Measurements from ENCODE around the gene DCHS1. TPM values are rescaled to one million over a fixed set of nuclear protein-coding genes. Genes with fewer than 3 reads are reported as not detected.

The DCHS1 gene
- total and polyA plus RNA-seq, 2 of the 13 experiments (the other 11 are each of a cell fraction or from before 2014, with no cell fraction given): under 0.01 to 0.03 TPM

DNA sequence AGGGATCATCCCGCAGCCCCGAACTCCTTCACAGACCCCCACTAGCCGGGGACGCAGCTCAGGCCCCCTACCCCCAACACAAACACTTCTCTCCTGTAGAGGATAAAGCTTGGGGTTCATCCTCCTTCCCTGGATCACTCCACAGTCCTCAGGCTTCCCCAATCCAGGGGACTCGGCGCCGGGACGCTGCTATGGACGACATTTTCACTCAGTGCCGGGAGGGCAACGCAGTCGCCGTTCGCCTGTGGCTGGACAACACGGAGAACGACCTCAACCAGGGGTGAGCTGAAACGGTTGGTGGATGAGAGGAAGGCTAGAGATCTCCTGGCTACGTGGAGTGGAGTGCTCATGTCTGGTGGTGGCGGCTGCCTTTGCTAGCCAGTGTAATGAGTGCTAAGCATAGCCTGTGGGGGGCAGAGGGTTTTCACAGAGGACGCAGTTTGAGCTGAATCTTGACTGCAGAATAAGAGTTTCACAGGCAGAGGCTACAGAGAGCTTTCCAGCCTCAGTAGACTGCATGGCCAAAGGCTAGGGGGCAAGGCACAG is 51.5 kb downstream of the DCHS1 start (continued):
- TF ChIP-seq ZNF747 (CRISPR knock-in tag; IDR thresholded peaks at IDR 0.05; ENCODE audit: borderline replicate concordance): peak; percentile 46; the same call in 1 of the 2 replicates
- TF ChIP-seq RFX1 (IDR thresholded peaks at IDR 0.05): no peak
- peak; percentile 60; the same call in 1 of the 2 replicates for TF ChIP-seq SAP130 (CRISPR knock-in tag; IDR thresholded peaks at IDR 0.05; ENCODE audit: low read depth)
- no peak for TF ChIP-seq ZGPAT (CRISPR knock-in tag; IDR thresholded peaks at IDR 0.05)
- TF ChIP-seq ZEB1 (IDR thresholded peaks at IDR 0.05; ENCODE audit: insufficient replicate concordance, low read depth): no peak
- TF ChIP-seq ZBTB37 (CRISPR knock-in tag; IDR thresholded peaks at IDR 0.05): no peak
- no peak for TF ChIP-seq NFKB2 (CRISPR knock-in tag; IDR thresholded peaks at IDR 0.05; ENCODE audit: borderline replicate concordance)
- TF ChIP-seq, protein P1, sequence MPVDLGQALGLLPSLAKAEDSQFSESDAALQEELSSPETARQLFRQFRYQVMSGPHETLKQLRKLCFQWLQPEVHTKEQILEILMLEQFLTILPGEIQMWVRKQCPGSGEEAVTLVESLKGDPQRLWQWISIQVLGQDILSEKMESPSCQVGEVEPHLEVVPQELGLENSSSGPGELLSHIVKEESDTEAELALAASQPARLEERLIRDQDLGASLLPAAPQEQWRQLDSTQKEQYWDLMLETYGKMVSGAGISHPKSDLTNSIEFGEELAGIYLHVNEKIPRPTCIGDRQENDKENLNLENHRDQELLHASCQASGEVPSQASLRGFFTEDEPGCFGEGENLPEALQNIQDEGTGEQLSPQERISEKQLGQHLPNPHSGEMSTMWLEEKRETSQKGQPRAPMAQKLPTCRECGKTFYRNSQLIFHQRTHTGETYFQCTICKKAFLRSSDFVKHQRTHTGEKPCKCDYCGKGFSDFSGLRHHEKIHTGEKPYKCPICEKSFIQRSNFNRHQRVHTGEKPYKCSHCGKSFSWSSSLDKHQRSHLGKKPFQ (CRISPR knock-in tag; IDR thresholded peaks at IDR 0.05; ENCODE audit: insufficient replicate concordance): peak; percentile 50
- no peak for TF ChIP-seq ZNF768 (CRISPR knock-in tag; IDR thresholded peaks at IDR 0.05)
- TF ChIP-seq SRSF1 (optimal IDR thresholded peaks at IDR 0.05; ENCODE audit: low read depth, low read length): no peak
- TF ChIP-seq, protein P2, sequence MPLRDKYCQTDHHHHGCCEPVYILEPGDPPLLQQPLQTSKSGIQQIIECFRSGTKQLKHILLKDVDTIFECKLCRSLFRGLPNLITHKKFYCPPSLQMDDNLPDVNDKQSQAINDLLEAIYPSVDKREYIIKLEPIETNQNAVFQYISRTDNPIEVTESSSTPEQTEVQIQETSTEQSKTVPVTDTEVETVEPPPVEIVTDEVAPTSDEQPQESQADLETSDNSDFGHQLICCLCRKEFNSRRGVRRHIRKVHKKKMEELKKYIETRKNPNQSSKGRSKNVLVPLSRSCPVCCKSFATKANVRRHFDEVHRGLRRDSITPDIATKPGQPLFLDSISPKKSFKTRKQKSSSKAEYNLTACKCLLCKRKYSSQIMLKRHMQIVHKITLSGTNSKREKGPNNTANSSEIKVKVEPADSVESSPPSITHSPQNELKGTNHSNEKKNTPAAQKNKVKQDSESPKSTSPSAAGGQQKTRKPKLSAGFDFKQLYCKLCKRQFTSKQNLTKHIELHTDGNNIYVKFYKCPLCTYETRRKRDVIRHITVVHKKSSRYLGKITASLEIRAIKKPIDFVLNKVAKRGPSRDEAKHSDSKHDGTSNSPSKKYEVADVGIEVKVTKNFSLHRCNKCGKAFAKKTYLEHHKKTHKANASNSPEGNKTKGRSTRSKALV (CRISPR knock-in tag; IDR thresholded peaks at IDR 0.05): no peak
- peak in 1 of 2 experiments; percentile 37; a peak in 2 of 4 replicates for TF ChIP-seq POLR2A (IDR thresholded peaks at IDR 0.05; ENCODE audit: insufficient read depth in 1 of 2, low read depth in 2 of 2, low read length in 2 of 2)
- TF ChIP-seq, protein P3, sequence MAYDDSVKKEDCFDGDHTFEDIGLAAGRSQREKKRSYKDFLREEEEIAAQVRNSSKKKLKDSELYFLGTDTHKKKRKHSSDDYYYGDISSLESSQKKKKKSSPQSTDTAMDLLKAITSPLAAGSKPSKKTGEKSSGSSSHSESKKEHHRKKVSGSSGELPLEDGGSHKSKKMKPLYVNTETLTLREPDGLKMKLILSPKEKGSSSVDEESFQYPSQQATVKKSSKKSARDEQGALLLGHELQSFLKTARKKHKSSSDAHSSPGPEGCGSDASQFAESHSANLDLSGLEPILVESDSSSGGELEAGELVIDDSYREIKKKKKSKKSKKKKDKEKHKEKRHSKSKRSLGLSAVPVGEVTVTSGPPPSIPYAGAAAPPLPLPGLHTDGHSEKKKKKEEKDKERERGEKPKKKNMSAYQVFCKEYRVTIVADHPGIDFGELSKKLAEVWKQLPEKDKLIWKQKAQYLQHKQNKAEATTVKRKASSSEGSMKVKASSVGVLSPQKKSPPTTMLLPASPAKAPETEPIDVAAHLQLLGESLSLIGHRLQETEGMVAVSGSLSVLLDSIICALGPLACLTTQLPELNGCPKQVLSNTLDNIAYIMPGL (CRISPR knock-in tag; IDR thresholded peaks at IDR 0.05; ENCODE audit: borderline replicate concordance in 1 of 2, low read depth in 1 of 2): peak; percentile 12 to 44; a peak in 2 of 4 replicates
- TF ChIP-seq, protein P4, sequence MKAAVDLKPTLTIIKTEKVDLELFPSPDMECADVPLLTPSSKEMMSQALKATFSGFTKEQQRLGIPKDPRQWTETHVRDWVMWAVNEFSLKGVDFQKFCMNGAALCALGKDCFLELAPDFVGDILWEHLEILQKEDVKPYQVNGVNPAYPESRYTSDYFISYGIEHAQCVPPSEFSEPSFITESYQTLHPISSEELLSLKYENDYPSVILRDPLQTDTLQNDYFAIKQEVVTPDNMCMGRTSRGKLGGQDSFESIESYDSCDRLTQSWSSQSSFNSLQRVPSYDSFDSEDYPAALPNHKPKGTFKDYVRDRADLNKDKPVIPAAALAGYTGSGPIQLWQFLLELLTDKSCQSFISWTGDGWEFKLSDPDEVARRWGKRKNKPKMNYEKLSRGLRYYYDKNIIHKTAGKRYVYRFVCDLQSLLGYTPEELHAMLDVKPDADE (CRISPR knock-in tag; IDR thresholded peaks at IDR 0.05): no peak
- TF ChIP-seq ZNF709 (CRISPR knock-in tag; IDR thresholded peaks at IDR 0.05): no peak
- peak; percentile 15 for TF ChIP-seq TEAD3 (CRISPR knock-in tag; optimal IDR thresholded peaks at IDR 0.05; ENCODE audit: borderline replicate concordance)
- peak; percentile 95 for TF ChIP-seq ZSCAN22 (CRISPR knock-in tag; IDR thresholded peaks at IDR 0.05)
- TF ChIP-seq, protein P5, sequence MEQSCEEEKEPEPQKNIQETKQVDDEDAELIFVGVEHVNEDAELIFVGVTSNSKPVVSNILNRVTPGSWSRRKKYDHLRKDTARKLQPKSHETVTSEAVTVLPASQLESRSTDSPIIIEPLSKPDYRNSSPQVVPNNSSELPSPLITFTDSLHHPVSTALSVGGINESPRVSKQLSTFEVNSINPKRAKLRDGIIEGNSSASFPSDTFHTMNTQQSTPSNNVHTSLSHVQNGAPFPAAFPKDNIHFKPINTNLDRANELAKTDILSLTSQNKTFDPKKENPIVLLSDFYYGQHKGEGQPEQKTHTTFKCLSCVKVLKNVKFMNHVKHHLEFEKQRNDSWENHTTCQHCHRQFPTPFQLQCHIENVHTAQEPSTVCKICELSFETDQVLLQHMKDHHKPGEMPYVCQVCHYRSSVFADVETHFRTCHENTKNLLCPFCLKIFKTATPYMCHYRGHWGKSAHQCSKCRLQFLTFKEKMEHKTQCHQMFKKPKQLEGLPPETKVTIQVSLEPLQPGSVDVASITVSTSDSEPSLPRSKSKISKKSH (CRISPR knock-in tag; IDR thresholded peaks at IDR 0.05; ENCODE audit: borderline replicate concordance): 0 out of 2 replicates have a peak, but pooled peaks have one; percentile 74
